ENCODE results near the gene LYRM1. TPM values are rescaled to one million over a fixed set of nuclear protein-coding genes. Genes with fewer than 3 reads are reported as not detected.
"Not testable (repeated sequence)": the region's sequence is repeated elsewhere in the genome, so short reads cannot be mapped to it uniquely, and the experiment has no call there.

LYRM1 gene
- total and polyA plus RNA-seq, 2 of the 4 experiments (the other 2 are of a cell fraction), result 19.0 to 35.0 TPM

- no peak overlapping the region for H4K91ac ChIP-seq (ENCODE audit: insufficient read depth, low read depth, low read length)
- H2AK9ac ChIP-seq (replicated peaks; ENCODE audit: low read depth, low read length, poor library complexity), result peak overlapping the region; percentile 42
- H2AFZ ChIP-seq (replicated peaks; ENCODE audit: low read length, poor library complexity), result peak overlapping the region; percentile 39
- no peaks in the 10 kb centered on the region for H3K4me1 ChIP-seq (ENCODE audit: control insufficient read depth, insufficient read depth, low read length)
- POLR2A ChIA-PET (ENCODE audit: unreplicated experiment), result no interaction called here
- peaks cover 6% of the 10 kb centered on the region for H3K27me3 ChIP-seq (ENCODE audit: control insufficient read depth, insufficient read depth, low read length)
- no peak overlapping the region for H2BK120ac ChIP-seq (ENCODE audit: low read depth, low read length)
- H3K4me3 ChIP-seq (ENCODE audit: insufficient read depth, low read depth, low read length), result no peak overlapping the region
- no peak overlapping the region for H3K56ac ChIP-seq (ENCODE audit: extremely low read depth, insufficient read depth, low read length)
- DNase-seq (no peak), ATAC-seq (ENCODE audit: low read depth) (no peak)
- no peak overlapping the region for H3K4ac ChIP-seq (ENCODE audit: low read depth, low read length)
- H2BK5ac ChIP-seq (ENCODE audit: low read depth, low read length, poor library complexity, severe bottlenecking), result no peak overlapping the region
- no peak overlapping the region for H2BK20ac ChIP-seq (ENCODE audit: low read depth, low read length)
- intact Hi-C loops (cut with micrococcal nuclease), result no loop called here
- CTCF ChIA-PET, result no interaction called here
- no peak overlapping the region for H3K14ac ChIP-seq (replicated peaks; ENCODE audit: low read depth, low read length)
- dilution Hi-C loops (cut with HindIII; ENCODE audit: low sequenced_read_pairs, unreplicated experiment), result no loop called here
- no peaks in the 10 kb centered on the region for H3K9me1 ChIP-seq (ENCODE audit: insufficient read depth, low read length)
- 71% methylated on average over 2 of the region's 8 CpGs; no CpG with 5 or more reads in 1 of the 2 experiments for WGBS, 2 experiments (ENCODE audit: extremely low coverage in 2 of 2, insufficient read length in 1 of 2)
- no peak overlapping the region for H2BK15ac ChIP-seq (ENCODE audit: low read depth, low read length)
- no peaks in the 10 kb centered on the region for H3K36me3 ChIP-seq (ENCODE audit: control insufficient read depth, insufficient read depth, low read length)
- in situ Hi-C loops (cut with MboI; ENCODE audit: low sequenced_read_pairs), result no loop called here
- no peak overlapping the region for H4K5ac ChIP-seq (ENCODE audit: low read depth, low read length)
- H3K79me1 ChIP-seq (ENCODE audit: low read depth in 1 of 2, low read length in 2 of 2), result no peaks in the 10 kb centered on the region
- no peak for TF ChIP-seq RAD21 (IDR thresholded peaks at IDR 0.05; ENCODE audit: low read length)
- no peak for TF ChIP-seq SMC3 (IDR thresholded peaks at IDR 0.05; ENCODE audit: low read depth, low read length)
- H3K23ac ChIP-seq (ENCODE audit: low read depth, low read length), result no peak overlapping the region
- H3K9me3 ChIP-seq (ENCODE audit: control insufficient read depth, insufficient read depth, low read length), result no peaks in the 10 kb centered on the region
- no peak overlapping the region for H3K27ac ChIP-seq (ENCODE audit: insufficient read depth, low read length)
- no peak overlapping the region for H4K8ac ChIP-seq (ENCODE audit: low read depth in 2 of 2, low read length in 2 of 2)
- H4K20me1 ChIP-seq (ENCODE audit: insufficient read depth, low read length), result no peaks in the 10 kb centered on the region
- BruUV-seq (replicated peaks), result no TSS peak
- H3K9ac ChIP-seq (ENCODE audit: low read depth, low read length), result no peak overlapping the region
- no peak overlapping the region for H3K4me2 ChIP-seq (ENCODE audit: low read depth, low read length)
- H3K18ac ChIP-seq (ENCODE audit: low read depth, low read length), result no peak overlapping the region
- H2AK5ac ChIP-seq (ENCODE audit: low read depth, low read length), result no peak overlapping the region
These were observed 70.8 kb downstream of the LYRM1 start for GRCh38 chr16:20971401-20971800.

- H3K9me1 ChIP-seq (ENCODE audit: insufficient read depth, low read length); H4K5ac ChIP-seq (ENCODE audit: low read depth, low read length); H3K4ac ChIP-seq (ENCODE audit: low read depth, low read length); H2BK15ac ChIP-seq (ENCODE audit: low read depth, low read length); in situ Hi-C loops (cut with MboI; ENCODE audit: low sequenced_read_pairs); H3K27ac ChIP-seq (ENCODE audit: insufficient read depth, low read length); ATAC-seq (ENCODE audit: low read depth); DNase-seq; H3K36me3 ChIP-seq (ENCODE audit: control insufficient read depth, insufficient read depth, low read length); BruUV-seq (replicated peaks); H3K9me3 ChIP-seq (ENCODE audit: control insufficient read depth, insufficient read depth, low read length); H3K56ac ChIP-seq (ENCODE audit: extremely low read depth, insufficient read depth, low read length); H3K9ac ChIP-seq (ENCODE audit: low read depth, low read length); H4K20me1 ChIP-seq (ENCODE audit: insufficient read depth, low read length); H3K79me1 ChIP-seq (ENCODE audit: low read depth in 1 of 2, low read length in 2 of 2); H3K27me3 ChIP-seq (ENCODE audit: control insufficient read depth, insufficient read depth, low read length); H3K18ac ChIP-seq (ENCODE audit: low read depth, low read length); H3K14ac ChIP-seq (replicated peaks; ENCODE audit: low read depth, low read length); intact Hi-C loops (cut with micrococcal nuclease); H2AK5ac ChIP-seq (ENCODE audit: low read depth, low read length); CTCF ChIA-PET; H3K23ac ChIP-seq (ENCODE audit: low read depth, low read length); H3K4me2 ChIP-seq (ENCODE audit: low read depth, low read length); H4K91ac ChIP-seq (ENCODE audit: insufficient read depth, low read depth, low read length); H3K4me3 ChIP-seq (ENCODE audit: insufficient read depth, low read depth, low read length); H2BK120ac ChIP-seq (ENCODE audit: low read depth, low read length); POLR2A ChIA-PET (ENCODE audit: unreplicated experiment); H3K4me1 ChIP-seq (ENCODE audit: control insufficient read depth, insufficient read depth, low read length); H2BK20ac ChIP-seq (ENCODE audit: low read depth, low read length); H2AK9ac ChIP-seq (replicated peaks; ENCODE audit: low read depth, low read length, poor library complexity); dilution Hi-C loops (cut with HindIII; ENCODE audit: low sequenced_read_pairs, unreplicated experiment); H2AFZ ChIP-seq (replicated peaks; ENCODE audit: low read length, poor library complexity); H4K8ac ChIP-seq (ENCODE audit: low read depth in 2 of 2, low read length in 2 of 2); H2BK5ac ChIP-seq (ENCODE audit: low read depth, low read length, poor library complexity, severe bottlenecking): not testable (repeated sequence)
- WGBS, 2 experiments (ENCODE audit: extremely low coverage in 2 of 2, insufficient read length in 1 of 2), result no CpG with 5 or more reads among the region's 4 CpGs
These were observed 72.6 kb downstream of the LYRM1 start for GRCh38 chr16:20973201-20973600.

Data from IMR-90 (cell line).